Measurements from ENCODE around the gene TCTN3. TPM values are rescaled to one million over a fixed set of nuclear protein-coding genes. Genes with fewer than 3 reads are reported as not detected.

The TCTN3 gene
- total and polyA plus RNA-seq, 2 of the 13 experiments (the other 11 are each of a cell fraction or from before 2014, with no cell fraction given) = 53.3 to 60.0 TPM

DNA sequence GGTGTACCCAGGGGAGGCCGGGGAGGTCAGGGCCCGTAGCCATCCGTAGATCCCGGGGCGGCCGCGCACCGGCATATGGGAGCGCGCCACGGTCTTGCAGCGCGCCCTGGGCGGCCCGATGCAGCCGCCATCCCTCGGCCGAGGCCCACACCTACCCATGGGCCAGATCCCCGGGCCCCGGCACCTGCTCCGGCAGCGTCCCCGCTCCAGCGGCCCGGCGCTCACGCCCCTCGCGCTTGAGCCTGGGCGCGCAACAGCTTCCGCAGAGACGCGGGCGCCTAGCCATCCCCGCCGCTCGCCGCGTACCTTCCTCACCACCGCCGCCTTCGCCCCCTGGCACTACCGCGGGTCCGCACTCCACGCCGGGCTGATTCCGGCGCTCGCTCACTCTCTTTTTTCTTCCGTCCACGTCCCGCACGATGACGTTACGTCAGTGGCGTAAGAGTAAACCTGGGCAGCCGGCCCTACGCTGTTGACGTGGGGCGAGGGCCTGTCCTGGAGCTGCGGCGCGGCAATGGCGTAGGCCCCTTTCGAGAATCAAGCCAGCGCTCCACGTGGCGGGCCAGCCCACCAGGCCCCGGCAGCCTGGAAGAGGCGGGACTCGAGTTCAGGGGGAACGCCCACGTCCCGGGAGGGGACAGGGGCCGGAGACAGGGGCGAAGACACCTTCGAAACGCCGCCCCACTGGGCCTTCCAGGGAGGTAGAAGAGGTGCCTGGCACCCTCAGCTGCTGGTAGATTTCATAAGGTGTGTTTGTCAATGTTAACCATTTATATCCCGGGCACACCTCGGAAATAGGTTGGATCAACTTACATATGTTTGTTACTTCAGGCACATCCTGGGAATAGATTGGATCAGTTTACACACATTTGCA, 37.2 kb downstream of the TCTN3 start, which contains the start of gene ALDH18A1 (continued):
- TF ChIP-seq, protein P1, sequence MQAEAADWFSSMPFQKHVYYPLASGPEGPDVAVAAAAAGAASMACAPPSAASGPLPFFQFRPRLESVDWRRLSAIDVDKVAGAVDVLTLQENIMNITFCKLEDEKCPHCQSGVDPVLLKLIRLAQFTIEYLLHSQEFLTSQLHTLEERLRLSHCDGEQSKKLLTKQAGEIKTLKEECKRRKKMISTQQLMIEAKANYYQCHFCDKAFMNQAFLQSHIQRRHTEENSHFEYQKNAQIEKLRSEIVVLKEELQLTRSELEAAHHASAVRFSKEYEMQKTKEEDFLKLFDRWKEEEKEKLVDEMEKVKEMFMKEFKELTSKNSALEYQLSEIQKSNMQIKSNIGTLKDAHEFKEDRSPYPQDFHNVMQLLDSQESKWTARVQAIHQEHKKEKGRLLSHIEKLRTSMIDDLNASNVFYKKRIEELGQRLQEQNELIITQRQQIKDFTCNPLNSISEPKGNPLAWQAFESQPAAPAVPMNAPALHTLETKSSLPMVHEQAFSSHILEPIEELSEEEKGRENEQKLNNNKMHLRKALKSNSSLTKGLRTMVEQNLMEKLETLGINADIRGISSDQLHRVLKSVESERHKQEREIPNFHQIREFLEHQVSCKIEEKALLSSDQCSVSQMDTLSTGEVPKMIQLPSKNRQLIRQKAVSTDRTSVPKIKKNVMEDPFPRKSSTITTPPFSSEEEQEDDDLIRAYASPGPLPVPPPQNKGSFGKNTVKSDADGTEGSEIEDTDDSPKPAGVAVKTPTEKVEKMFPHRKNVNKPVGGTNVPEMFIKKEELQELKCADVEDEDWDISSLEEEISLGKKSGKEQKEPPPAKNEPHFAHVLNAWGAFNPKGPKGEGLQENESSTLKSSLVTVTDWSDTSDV (CRISPR knock-in tag; IDR thresholded peaks at IDR 0.05) = peak; percentile 84
- TF ChIP-seq, protein P2, sequence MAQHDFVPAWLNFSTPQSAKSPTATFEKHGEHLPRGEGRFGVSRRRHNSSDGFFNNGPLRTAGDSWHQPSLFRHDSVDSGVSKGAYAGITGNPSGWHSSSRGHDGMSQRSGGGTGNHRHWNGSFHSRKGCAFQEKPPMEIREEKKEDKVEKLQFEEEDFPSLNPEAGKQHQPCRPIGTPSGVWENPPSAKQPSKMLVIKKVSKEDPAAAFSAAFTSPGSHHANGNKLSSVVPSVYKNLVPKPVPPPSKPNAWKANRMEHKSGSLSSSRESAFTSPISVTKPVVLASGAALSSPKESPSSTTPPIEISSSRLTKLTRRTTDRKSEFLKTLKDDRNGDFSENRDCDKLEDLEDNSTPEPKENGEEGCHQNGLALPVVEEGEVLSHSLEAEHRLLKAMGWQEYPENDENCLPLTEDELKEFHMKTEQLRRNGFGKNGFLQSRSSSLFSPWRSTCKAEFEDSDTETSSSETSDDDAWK (CRISPR knock-in tag; IDR thresholded peaks at IDR 0.05) = no peak
- TF ChIP-seq FOXP1 (IDR thresholded peaks at IDR 0.05) = no peak
- no peak for TF ChIP-seq FOXP1 (CRISPR knock-in tag; IDR thresholded peaks at IDR 0.05)
- no peak for TF ChIP-seq EHMT2 (IDR thresholded peaks at IDR 0.05; ENCODE audit: borderline replicate concordance, low read depth, low read length)
- TF ChIP-seq HMG20B (CRISPR knock-in tag; conservative IDR thresholded peaks at IDR 0.05) = no peak
- TF ChIP-seq SRSF1 (optimal IDR thresholded peaks at IDR 0.05; ENCODE audit: low read depth, low read length) = peak; percentile 100
- TF ChIP-seq NR2F1 (CRISPR knock-in tag; IDR thresholded peaks at IDR 0.05) = no peak
- TF ChIP-seq, protein P3, sequence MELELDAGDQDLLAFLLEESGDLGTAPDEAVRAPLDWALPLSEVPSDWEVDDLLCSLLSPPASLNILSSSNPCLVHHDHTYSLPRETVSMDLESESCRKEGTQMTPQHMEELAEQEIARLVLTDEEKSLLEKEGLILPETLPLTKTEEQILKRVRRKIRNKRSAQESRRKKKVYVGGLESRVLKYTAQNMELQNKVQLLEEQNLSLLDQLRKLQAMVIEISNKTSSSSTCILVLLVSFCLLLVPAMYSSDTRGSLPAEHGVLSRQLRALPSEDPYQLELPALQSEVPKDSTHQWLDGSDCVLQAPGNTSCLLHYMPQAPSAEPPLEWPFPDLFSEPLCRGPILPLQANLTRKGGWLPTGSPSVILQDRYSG (CRISPR knock-in tag; IDR thresholded peaks at IDR 0.05) = no peak; the same call in 1 of the 2 replicates
- TF ChIP-seq HOXA7 (CRISPR knock-in tag; IDR thresholded peaks at IDR 0.05) = no peak
- TF ChIP-seq ZNF766 (CRISPR knock-in tag; IDR thresholded peaks at IDR 0.05; ENCODE audit: borderline replicate concordance) = no peak; the same call in 1 of the 2 replicates
- TF ChIP-seq ZNF260 (CRISPR knock-in tag; IDR thresholded peaks at IDR 0.05; ENCODE audit: borderline replicate concordance, low read depth) = no peak
- TF ChIP-seq, protein P4, sequence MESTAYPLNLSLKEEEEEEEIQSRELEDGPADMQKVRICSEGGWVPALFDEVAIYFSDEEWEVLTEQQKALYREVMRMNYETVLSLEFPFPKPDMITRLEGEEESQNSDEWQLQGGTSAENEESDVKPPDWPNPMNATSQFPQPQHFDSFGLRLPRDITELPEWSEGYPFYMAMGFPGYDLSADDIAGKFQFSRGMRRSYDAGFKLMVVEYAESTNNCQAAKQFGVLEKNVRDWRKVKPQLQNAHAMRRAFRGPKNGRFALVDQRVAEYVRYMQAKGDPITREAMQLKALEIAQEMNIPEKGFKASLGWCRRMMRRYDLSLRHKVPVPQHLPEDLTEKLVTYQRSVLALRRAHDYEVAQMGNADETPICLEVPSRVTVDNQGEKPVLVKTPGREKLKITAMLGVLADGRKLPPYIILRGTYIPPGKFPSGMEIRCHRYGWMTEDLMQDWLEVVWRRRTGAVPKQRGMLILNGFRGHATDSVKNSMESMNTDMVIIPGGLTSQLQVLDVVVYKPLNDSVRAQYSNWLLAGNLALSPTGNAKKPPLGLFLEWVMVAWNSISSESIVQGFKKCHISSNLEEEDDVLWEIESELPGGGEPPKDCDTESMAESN (CRISPR knock-in tag; conservative IDR thresholded peaks at IDR 0.05) = peak; percentile 82; the same call in 1 of the 2 replicates
- no peak for TF ChIP-seq FLYWCH1 (CRISPR knock-in tag; IDR thresholded peaks at IDR 0.05)
- TF ChIP-seq RFX3 (CRISPR knock-in tag; IDR thresholded peaks at IDR 0.05) = no peak
- no peak for TF ChIP-seq GTF3A (CRISPR knock-in tag; conservative IDR thresholded peaks at IDR 0.05)
- no peak for TF ChIP-seq PRMT3 (CRISPR knock-in tag; IDR thresholded peaks at IDR 0.05; ENCODE audit: borderline replicate concordance, low read depth)
- TF ChIP-seq, protein P5, sequence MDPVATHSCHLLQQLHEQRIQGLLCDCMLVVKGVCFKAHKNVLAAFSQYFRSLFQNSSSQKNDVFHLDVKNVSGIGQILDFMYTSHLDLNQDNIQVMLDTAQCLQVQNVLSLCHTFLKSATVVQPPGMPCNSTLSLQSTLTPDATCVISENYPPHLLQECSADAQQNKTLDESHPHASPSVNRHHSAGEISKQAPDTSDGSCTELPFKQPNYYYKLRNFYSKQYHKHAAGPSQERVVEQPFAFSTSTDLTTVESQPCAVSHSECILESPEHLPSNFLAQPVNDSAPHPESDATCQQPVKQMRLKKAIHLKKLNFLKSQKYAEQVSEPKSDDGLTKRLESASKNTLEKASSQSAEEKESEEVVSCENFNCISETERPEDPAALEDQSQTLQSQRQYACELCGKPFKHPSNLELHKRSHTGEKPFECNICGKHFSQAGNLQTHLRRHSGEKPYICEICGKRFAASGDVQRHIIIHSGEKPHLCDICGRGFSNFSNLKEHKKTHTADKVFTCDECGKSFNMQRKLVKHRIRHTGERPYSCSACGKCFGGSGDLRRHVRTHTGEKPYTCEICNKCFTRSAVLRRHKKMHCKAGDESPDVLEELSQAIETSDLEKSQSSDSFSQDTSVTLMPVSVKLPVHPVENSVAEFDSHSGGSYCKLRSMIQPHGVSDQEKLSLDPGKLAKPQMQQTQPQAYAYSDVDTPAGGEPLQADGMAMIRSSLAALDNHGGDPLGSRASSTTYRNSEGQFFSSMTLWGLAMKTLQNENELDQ (CRISPR knock-in tag; IDR thresholded peaks at IDR 0.05; ENCODE audit: borderline replicate concordance) = no peak
- TF ChIP-seq ZNF431 (CRISPR knock-in tag; IDR thresholded peaks at IDR 0.05; ENCODE audit: borderline replicate concordance, low read depth) = peak; percentile 73; the same call in 1 of the 2 replicates

Measured in HepG2 (cell line).